ENCODE measurements around the gene USP11.

Gene USP11

GRCh38 chrX:47190445-47191269 is 42.2 kb upstream of the USP11 start (continued):
- peak; percentile 99 for TF ChIP-seq PRDM10 (tag by site-specific recombination; IDR thresholded peaks at IDR 0.05)
- no peak for TF ChIP-seq ZNF148 (tag by site-specific recombination; IDR thresholded peaks at IDR 0.05; ENCODE audit: borderline replicate concordance)
- TF ChIP-seq EGR2 (tag by site-specific recombination; IDR thresholded peaks at IDR 0.05; ENCODE audit: low read depth), result 0 out of 2 replicates have a peak, but pooled peaks have one; percentile 16
- peak; percentile 70; the same call in 1 of the 2 replicates for TF ChIP-seq ZNF692 (tag by site-specific recombination; IDR thresholded peaks at IDR 0.05)
- peak; percentile 46 for TF ChIP-seq SP2 (tag by site-specific recombination; IDR thresholded peaks at IDR 0.05)
- TF ChIP-seq ZNF23 (tag by site-specific recombination; IDR thresholded peaks at IDR 0.05; ENCODE audit: borderline replicate concordance), result no peak
- TF ChIP-seq ZBTB48 (tag by site-specific recombination; IDR thresholded peaks at IDR 0.05), result peak; percentile 65; the same call in 1 of the 2 replicates
- TF ChIP-seq ZBTB26 (tag by site-specific recombination; optimal IDR thresholded peaks at IDR 0.05), result peak; percentile 76
- TF ChIP-seq ZNF214 (tag by site-specific recombination; IDR thresholded peaks at IDR 0.05; ENCODE audit: borderline replicate concordance), result no peak
- TF ChIP-seq ZBTB21 (tag by site-specific recombination; IDR thresholded peaks at IDR 0.05), result 0 out of 2 replicates have a peak, but pooled peaks have one; percentile 24
- no peak; the same call in 1 of the 2 replicates for TF ChIP-seq KLF10 (tag by site-specific recombination; IDR thresholded peaks at IDR 0.05)
- TF ChIP-seq SP3 (tag by site-specific recombination; IDR thresholded peaks at IDR 0.05), result peak; percentile 60
- TF ChIP-seq ZNF510 (tag by site-specific recombination; IDR thresholded peaks at IDR 0.05; ENCODE audit: insufficient replicate concordance), result no peak
- TF ChIP-seq ZNF274 (IDR thresholded peaks at IDR 0.05; ENCODE audit: low read length), result no peak
- no peak for TF ChIP-seq ZNF274 (tag by site-specific recombination; IDR thresholded peaks at IDR 0.05; ENCODE audit: borderline replicate concordance)
- TF ChIP-seq ZNF146 (tag by site-specific recombination; IDR thresholded peaks at IDR 0.05), result no peak
- TF ChIP-seq AEBP2 (tag by site-specific recombination; IDR thresholded peaks at IDR 0.05; ENCODE audit: borderline replicate concordance), result no peak
- TF ChIP-seq ZNF16 (tag by site-specific recombination; IDR thresholded peaks at IDR 0.05; ENCODE audit: low read depth), result no peak
- TF ChIP-seq ZNF302 (tag by site-specific recombination; IDR thresholded peaks at IDR 0.05; ENCODE audit: low read depth), result no peak
- no peak for TF ChIP-seq ZNF677 (tag by site-specific recombination; IDR thresholded peaks at IDR 0.05)
- no peak for TF ChIP-seq ZBTB1 (tag by site-specific recombination; IDR thresholded peaks at IDR 0.05)
- TF ChIP-seq ZNF843 (tag by site-specific recombination; IDR thresholded peaks at IDR 0.05), result no peak
- TF ChIP-seq PRDM1 (tag by site-specific recombination; IDR thresholded peaks at IDR 0.05), result no peak
- no peak for TF ChIP-seq KLF9 (tag by site-specific recombination; IDR thresholded peaks at IDR 0.05; ENCODE audit: low read depth)
- peak; percentile 19; the same call in 1 of the 2 replicates for TF ChIP-seq ZNF777 (tag by site-specific recombination; IDR thresholded peaks at IDR 0.05; ENCODE audit: borderline replicate concordance)
- no peak for TF ChIP-seq OSR2 (tag by site-specific recombination; IDR thresholded peaks at IDR 0.05)
- no peak for TF ChIP-seq ZBTB7A (tag by site-specific recombination; IDR thresholded peaks at IDR 0.05; ENCODE audit: low read depth)
- no peak for TF ChIP-seq ZNF138 (tag by site-specific recombination; IDR thresholded peaks at IDR 0.05; ENCODE audit: borderline replicate concordance)
- TF ChIP-seq MZF1 (tag by site-specific recombination; IDR thresholded peaks at IDR 0.05; ENCODE audit: borderline replicate concordance), result no peak
